NCI-H2171 treated with DMSO at 0.1 percent for 48 hours (cell line): ENCODE data around the gene TMEM231.

Experiments
- DNase-seq: peaks from one replicate; lab custom pipeline; 2025; lab: John Stamatoyannopoulos, UW

TMEM231 gene

GRCh38 chr16:75532142-75532765 is 23.8 kb downstream of the TMEM231 start:
- no peak for DNase-seq

- DNase-seq: no peak
Measured at GRCh38 chr16:75529959-75530358, 26.1 kb downstream of the TMEM231 start.

- no peak for DNase-seq
Measured at GRCh38 chr16:75529056-75529905, 26.8 kb downstream of the TMEM231 start.

GRCh38 chr16:75527825-75528299 is 28.2 kb downstream of the TMEM231 start:
- no peak for DNase-seq

GRCh38 chr16:75526032-75526790 is 29.8 kb downstream of the TMEM231 start:
- no peak for DNase-seq

DNA sequence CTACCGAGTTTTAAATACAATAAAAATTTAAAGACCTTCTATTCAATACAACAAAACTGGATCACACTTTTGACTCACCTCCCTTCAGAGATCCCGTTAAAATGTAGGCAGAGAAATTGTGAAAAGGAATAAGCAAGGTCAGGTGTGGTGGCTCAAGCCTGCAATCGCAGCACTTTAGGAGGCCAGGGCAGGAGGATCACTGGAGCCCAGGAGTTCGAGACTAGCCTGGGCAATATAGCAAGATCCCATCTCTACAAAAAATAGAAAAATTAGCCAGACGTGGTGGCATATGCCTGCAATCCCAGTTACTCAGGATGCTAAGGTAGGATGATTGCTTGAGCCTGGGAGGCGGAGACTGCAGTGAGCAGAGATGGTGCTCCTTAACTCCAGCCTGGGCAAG is 36.9 kb downstream of the TMEM231 start:
- DNase-seq: no peak

GRCh38 chr16:75516189-75516966 is 39.7 kb downstream of the TMEM231 start:
- DNase-seq: peak; percentile 10

DNA sequence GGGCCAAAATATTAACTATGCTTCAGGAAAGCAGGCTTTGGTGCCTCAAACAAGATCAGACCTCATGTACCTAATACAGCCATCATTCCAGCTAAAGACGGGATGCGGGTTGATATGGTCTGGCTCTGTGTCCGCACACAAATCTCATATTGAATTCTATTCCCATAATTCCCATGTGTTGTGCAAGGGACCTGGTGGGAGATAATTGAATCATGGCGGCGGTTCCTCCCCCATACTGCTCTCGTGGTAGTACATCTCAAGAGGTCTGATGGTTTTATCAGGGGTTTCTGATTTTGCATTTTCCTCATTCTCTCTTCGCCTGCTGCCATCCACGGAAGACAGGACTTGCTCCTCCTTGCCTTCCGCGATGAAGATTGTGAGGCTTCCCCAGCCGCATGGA is 41.8 kb downstream of the TMEM231 start:
- DNase-seq: no peak

DNA sequence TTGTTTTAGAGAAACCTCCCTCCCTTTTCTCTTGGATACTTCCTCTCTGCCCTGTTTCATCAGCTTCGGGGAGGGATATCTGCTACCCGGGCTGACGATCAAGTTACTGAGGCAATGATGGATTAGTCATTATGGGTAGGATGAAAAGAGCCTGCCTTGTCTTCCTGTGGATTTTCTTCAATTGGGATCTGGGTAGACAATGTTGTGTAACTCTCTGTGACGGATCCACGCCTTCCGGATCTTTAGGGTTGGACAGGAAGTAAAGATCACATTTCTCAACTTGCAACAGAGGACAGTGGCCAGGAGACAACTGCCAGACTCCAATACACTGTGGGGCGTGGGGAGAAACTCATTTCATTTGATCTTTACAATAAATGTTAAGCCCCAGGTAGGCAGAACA is 49.5 kb downstream of the TMEM231 start:
- no peak for DNase-seq

DNA sequence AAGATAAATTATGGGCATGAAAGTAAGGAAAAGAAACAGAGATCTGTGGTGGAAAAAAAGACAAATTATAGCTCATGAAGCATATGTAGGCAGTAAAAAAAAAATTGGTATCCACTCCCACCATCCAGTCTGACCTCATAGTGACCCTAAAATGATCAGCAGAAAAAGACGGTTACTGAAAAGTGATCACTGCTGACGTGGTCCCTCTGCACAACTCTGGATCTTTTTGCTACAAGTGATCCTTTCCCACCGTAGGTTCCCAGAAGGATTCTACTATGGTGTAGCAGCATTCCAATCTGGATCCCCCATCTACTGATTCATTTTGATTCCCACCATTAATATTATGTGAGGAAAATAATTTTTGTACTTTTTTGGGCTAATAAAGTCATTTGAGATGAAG is 49.9 kb downstream of the TMEM231 start:
- no peak for DNase-seq

- no peak for DNase-seq
Measured at GRCh38 chr16:75503801-75504200, 52.3 kb downstream of the TMEM231 start.

GRCh38 chr16:75502916-75503605 is 53.0 kb downstream of the TMEM231 start:
- DNase-seq: no peak

DNA sequence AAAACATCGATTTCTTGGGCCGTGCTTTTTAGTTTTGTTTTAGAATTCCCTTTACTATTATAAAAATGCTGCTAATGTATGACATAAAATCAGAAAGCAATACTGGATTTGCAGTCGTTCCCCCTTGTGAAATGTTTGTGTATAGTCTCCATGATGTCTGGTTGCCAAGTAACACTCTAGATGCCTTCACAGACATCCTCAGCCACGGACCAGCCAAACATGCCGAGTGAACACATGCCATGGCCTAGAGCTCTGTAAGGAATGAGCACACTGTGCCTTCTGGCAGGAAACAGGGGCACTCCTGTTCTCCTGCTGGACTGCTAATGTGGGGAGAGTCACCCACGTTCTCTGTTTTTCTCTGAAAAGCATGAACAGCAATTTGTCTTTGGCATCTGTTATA is 54.2 kb downstream of the TMEM231 start:
- DNase-seq: peak; percentile 13

- DNase-seq: no peak
Measured at GRCh38 chr16:75501359-75501758, 54.7 kb downstream of the TMEM231 start.

DNA sequence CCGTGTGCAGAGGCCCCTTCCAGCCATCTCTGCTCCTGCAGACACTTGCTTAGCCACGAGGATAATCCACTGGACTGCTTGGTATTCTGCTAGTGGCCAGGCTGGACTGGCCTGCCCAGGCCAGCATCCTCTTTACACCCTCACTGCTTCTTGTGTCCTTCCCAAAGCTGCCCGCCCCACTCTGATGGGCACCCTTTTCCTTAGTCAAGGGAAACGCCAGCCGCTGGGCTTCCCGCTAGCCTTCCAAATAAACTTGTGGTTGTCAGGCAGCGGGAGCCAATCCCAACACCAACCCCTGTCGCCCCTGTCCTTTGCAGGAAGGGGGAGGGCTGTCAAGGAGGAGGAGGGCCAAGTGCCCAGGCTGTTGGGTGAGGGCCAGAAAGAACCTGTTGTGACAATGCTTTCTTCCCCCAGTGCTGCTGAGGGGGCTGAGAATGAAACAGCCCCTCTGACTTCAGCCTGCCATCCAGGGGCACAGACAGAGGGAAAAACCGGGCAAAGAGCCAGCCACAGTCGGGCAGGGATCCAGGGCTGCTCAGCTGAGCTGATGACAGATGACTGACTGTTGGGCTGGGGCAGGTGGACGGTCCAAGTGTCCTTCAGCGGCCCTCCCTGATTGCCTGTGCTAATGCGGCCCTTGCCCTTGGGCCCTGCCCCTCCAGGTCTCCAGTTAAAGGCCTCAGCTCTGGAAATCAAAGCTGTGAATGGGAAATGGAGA is 57.3 kb downstream of the TMEM231 start:
- peak; percentile 72 for DNase-seq

DNA sequence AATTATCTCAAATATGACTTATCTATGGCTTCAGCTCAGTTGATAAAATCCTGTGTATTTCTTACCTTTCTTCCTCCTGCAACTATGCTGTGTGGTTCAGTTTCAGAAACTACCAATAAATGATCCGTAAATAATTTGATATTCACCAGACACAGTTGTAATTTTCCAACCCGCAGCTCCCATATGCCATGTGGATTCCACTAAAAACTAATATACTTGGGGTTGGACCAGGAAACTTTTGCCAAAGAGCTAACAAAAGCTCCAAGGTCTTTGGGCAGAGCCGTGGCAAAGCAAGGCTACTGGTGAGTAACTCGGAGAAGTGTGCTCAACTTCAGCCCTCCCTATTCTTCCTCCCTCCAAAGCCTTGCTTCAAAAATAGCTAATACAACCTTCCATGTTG is 58.5 kb downstream of the TMEM231 start:
- peak; percentile 75 for DNase-seq

- no peak for DNase-seq
Measured at GRCh38 chr16:75495076-75495674, 60.9 kb downstream of the TMEM231 start, which contains the start of gene CHST6. CHST6 (minus strand) TSS chr16:75495441; CDS start chr16:75479828, 15,613 bp downstream.

DNA sequence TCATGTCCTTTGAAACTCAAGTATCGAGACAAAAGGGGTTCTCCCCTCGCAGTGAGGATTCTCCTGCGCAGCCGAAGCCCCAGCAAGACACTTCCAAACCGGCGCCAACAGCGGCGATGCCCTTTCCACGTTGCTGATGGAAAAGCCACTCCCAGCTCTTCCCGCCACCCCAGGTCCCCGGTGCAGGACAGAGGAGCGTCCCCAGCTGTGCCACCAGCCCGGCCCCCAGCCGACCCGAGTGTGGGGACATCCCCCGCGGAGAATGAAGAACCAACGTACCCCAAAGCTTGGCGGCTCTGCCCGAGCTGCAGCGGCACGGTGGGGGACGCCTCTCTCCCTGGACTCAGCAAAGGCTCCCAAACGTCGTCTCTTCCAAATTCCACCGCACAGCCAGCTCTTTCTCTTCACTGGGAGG is 61.4 kb downstream of the TMEM231 start:
- DNase-seq: no peak

- no peak for DNase-seq
Measured at GRCh38 chr16:75494184-75494583, 61.9 kb downstream of the TMEM231 start.

GRCh38 chr16:75491876-75492275 is 64.2 kb downstream of the TMEM231 start:
- peak; percentile 92 for DNase-seq
